ENCODE results near the gene SIK3. TPM values are rescaled to one million over a fixed set of nuclear protein-coding genes. Genes with fewer than 3 reads are reported as not detected.

The SIK3 gene
- total RNA-seq, 1 experiment from 2014 or later, result 31.4 TPM

DNA sequence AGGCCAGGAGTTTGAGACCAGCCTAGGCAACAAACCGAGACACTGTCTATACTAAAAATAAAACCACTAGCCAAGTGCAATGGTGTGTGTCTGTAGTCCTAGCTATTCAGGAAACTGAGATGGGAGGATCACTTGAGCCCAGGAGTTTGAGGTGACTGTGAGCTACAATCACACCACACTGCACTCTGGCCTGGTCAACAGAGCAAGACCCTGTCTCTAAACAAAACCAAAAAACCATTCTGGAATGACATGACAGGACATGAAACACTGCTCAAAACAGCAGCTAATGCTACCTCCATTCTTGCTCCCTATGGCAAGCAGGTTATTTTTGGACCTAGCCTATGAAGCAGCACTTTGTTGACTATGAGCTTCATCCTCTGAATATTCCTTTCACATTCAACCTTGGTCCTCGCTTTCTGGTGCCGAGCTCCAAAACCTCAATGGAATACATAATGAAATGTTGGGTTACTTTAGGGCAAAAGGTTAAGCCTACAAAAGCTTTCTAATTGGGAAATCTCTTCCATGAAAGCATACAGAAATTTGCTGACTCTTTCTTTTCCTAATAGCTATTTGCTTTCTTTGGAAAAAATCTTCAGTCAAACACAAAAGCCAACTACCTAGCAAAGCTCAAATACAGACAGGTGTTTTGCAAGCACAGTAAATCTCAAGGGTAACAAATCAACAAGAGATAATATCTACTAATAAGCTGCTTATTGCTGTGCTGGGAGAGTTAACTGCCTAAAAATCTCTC, 21.1 kb downstream of the SIK3 start:
- H4K20me1 ChIP-seq (ENCODE audit: control insufficient read depth, insufficient read depth, insufficient read length), result no peaks in the 10 kb centered on the region
- H3K79me2 ChIP-seq (ENCODE audit: insufficient read depth, low read length), result peaks cover 6% of the 10 kb centered on the region; the same call in 1 of the 2 replicates

More for the DNA sequence above, 21.1 kb downstream of the SIK3 start:
- H3K36me3 Mint-ChIP-seq (ENCODE audit: insufficient read depth in 1 of 3, low read depth in 3 of 3), result peaks cover 0 to 10% (median 5%) of the 10 kb centered on the region in 3 experiments; a peak in 2 of 7 replicates
- H3K4me1 Mint-ChIP-seq, result peaks cover 33 to 49% of the 10 kb centered on the region in 2 experiments
- Histone ChIP-seq H3T11ph (ENCODE audit: low read length) (no peak overlapping the region), H2BK12ac (ENCODE audit: insufficient read length, low read depth, low read length) (no peak overlapping the region), H4K91ac (ENCODE audit: insufficient read length, low read depth, low read length) (no peak overlapping the region), H2BK15ac (ENCODE audit: low read depth, low read length) (no peak overlapping the region), H4K5ac (ENCODE audit: insufficient read length, low read depth, low read length) (no peak overlapping the region), H2AFZ (ENCODE audit: low read length) (no peak overlapping the region), H3K79me1 (ENCODE audit: insufficient read depth, low read depth, low read length, poor library complexity, severe bottlenecking) (no peaks in the 10 kb centered on the region), H3K9ac (ENCODE audit: extremely low read depth, insufficient read length, low read length) (no peak overlapping the region), H3K23me2 (ENCODE audit: insufficient read length, low read depth, low read length, poor library complexity, severe bottlenecking) (no peaks in the 10 kb centered on the region), H2BK5ac (ENCODE audit: insufficient read length, low read length) (no peak overlapping the region), H3K14ac (ENCODE audit: insufficient read depth, low read length) (no peak overlapping the region), H3K27me3 (ENCODE audit: insufficient read depth, low read length) (no peaks in the 10 kb centered on the region), H3K27ac (ENCODE audit: insufficient read length, low read depth, low read length) (no peak overlapping the region), H3K4me1 (ENCODE audit: insufficient read depth, low read length) (peaks cover 8% of the 10 kb centered on the region; the same call in 1 of the 2 replicates), H3K23ac (ENCODE audit: insufficient read length, low read depth, low read length) (no peak overlapping the region), H2AK5ac (ENCODE audit: insufficient read length, low read length) (no peak overlapping the region), H3K18ac (ENCODE audit: insufficient read length, low read depth, low read length) (no peak overlapping the region), H2BK120ac (ENCODE audit: low read depth, low read length, poor library complexity, severe bottlenecking) (no peak overlapping the region), H3K4me2 (ENCODE audit: insufficient read depth, insufficient read length, low read length) (peak overlapping the region; percentile 32), H4K8ac (replicated peaks; ENCODE audit: insufficient read length, low read depth, low read length) (no peak overlapping the region), H3K9me3 (ENCODE audit: control insufficient read depth, low read depth, low read length) (no peaks in the 10 kb centered on the region), H3K56ac (ENCODE audit: insufficient read length, low read depth, low read length) (no peak overlapping the region), H2BK20ac (ENCODE audit: low read depth, low read length, poor library complexity, severe bottlenecking) (no peak overlapping the region), H3K4ac (ENCODE audit: low read depth, low read length) (no peak overlapping the region)
- H3K27me3 Mint-ChIP-seq (ENCODE audit: low read depth), result no peaks in the 10 kb centered on the region
- peaks cover 0 to 2% of the 10 kb centered on the region in 2 experiments; a peak in 2 of 5 replicates for H3K9me3 Mint-ChIP-seq
- no peak overlapping the region for H3K4me3 Mint-ChIP-seq
- TF ChIP-seq, protein P1, sequence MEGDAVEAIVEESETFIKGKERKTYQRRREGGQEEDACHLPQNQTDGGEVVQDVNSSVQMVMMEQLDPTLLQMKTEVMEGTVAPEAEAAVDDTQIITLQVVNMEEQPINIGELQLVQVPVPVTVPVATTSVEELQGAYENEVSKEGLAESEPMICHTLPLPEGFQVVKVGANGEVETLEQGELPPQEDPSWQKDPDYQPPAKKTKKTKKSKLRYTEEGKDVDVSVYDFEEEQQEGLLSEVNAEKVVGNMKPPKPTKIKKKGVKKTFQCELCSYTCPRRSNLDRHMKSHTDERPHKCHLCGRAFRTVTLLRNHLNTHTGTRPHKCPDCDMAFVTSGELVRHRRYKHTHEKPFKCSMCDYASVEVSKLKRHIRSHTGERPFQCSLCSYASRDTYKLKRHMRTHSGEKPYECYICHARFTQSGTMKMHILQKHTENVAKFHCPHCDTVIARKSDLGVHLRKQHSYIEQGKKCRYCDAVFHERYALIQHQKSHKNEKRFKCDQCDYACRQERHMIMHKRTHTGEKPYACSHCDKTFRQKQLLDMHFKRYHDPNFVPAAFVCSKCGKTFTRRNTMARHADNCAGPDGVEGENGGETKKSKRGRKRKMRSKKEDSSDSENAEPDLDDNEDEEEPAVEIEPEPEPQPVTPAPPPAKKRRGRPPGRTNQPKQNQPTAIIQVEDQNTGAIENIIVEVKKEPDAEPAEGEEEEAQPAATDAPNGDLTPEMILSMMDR (conservative IDR thresholded peaks at IDR 0.05), result no peak
- peak overlapping the region in 2 of 3 experiments; percentile 57 to 88; a peak in 4 of 7 replicates for H3K27ac Mint-ChIP-seq
- WGBS (ENCODE audit: extremely low coverage, insufficient read length, low lambda C conversion rate), result no CpG with 5 or more reads among the region's 3 CpGs
- DNase-seq, result no peak
